Trophoblast cell (in vitro differentiated cells and primary cell): ENCODE results near the gene ASPSCR1.

ENCODE experiments used
- DNase-seq, 2 donors: peaks; one replicate each; pipeline ENCODE4 v3.0.0-alpha.2; 2016
- H2AFZ ChIP-seq: 2 replicates; pipeline ENCODE4 v1.6.1; 2013; ENCODE audit warnings: low read length, moderate library complexity, mild to moderate bottlenecking; ENCODE audit not compliant: insufficient read depth, poor library complexity
- H2AK5ac ChIP-seq: 2 replicates; pipeline ENCODE4 v1.6.1; 2013; ENCODE audit warnings: mild to moderate bottlenecking, low read length
- H2BK120ac ChIP-seq: 2 replicates; pipeline ENCODE4 v1.6.1; 2013; ENCODE audit warnings: low read length, mild to moderate bottlenecking, moderate library complexity; ENCODE audit not compliant: insufficient read depth, poor library complexity
- H2BK12ac ChIP-seq: 2 replicates; pipeline ENCODE4 v1.6.1; 2013; ENCODE audit warnings: mild to moderate bottlenecking, low read length, moderate library complexity
- H2BK5ac ChIP-seq: 2 replicates; pipeline ENCODE4 v1.6.1; 2013; ENCODE audit warnings: low read length, low read depth, moderate library complexity, mild to moderate bottlenecking; ENCODE audit not compliant: poor library complexity
- H3K14ac ChIP-seq: 2 replicates; pipeline ENCODE4 v1.6.1; 2013; ENCODE audit warnings: mild to moderate bottlenecking, low read length
- H3K18ac ChIP-seq: 2 replicates; pipeline ENCODE4 v1.6.1; 2013; ENCODE audit warnings: mild to moderate bottlenecking, low read length
- H3K23ac ChIP-seq: 2 replicates; pipeline ENCODE4 v1.6.1; 2013; ENCODE audit warnings: low read length
- H3K27ac ChIP-seq: 2 replicates; pipeline ENCODE4 v1.5.1; 2013; ENCODE audit warnings: low read depth, mild to moderate bottlenecking, inconsistent platforms, low read length, moderate library complexity
- H3K27me3 ChIP-seq: 2 replicates; pipeline ENCODE4 v1.6.1; 2013; ENCODE audit warnings: inconsistent platforms, mild to moderate bottlenecking, low read length, moderate library complexity; ENCODE audit not compliant: insufficient read depth
- H3K36me3 ChIP-seq, 2 experiments: 1 replicate in 1 of 2; 2 replicates in 1 of 2; pipeline ENCODE4 v1.6.1; 2013; ENCODE audit warnings: low read length in 2 of 2, mild to moderate bottlenecking in 2 of 2, moderate library complexity in 1 of 2; ENCODE audit not compliant: insufficient read depth in 2 of 2, control insufficient read depth in 1 of 2
- H3K4ac ChIP-seq: 2 replicates; pipeline ENCODE4 v1.6.1; 2013; ENCODE audit warnings: low read depth, mild to moderate bottlenecking, low read length, moderate library complexity
- H3K4me1 ChIP-seq, 2 experiments: 1 replicate in 1 of 2; 2 replicates in 1 of 2; pipeline ENCODE4 v1.6.1; 2013; ENCODE audit warnings: low read length in 2 of 2, mild to moderate bottlenecking in 2 of 2, moderate library complexity in 1 of 2; ENCODE audit not compliant: insufficient read depth in 2 of 2, control insufficient read depth in 1 of 2
- H3K4me2 ChIP-seq: 2 replicates; pipeline ENCODE4 v1.6.1; 2013; ENCODE audit warnings: inconsistent platforms, mild to moderate bottlenecking, low read length, moderate library complexity
- H3K4me3 ChIP-seq: 2 replicates; pipeline ENCODE4 v1.5.1; 2013; ENCODE audit warnings: mild to moderate bottlenecking, low read depth, low read length, inconsistent platforms
- H3K79me1 ChIP-seq: one replicate; pipeline ENCODE4 v1.6.1; 2013; ENCODE audit warnings: low read length
- H3K79me2 ChIP-seq: 2 replicates; pipeline ENCODE4 v1.6.1; 2013; ENCODE audit warnings: low read length, mild to moderate bottlenecking; ENCODE audit not compliant: control insufficient read depth, insufficient read depth, poor library complexity
- H3K9ac ChIP-seq: 2 replicates; pipeline ENCODE4 v1.6.1; 2013; ENCODE audit warnings: mild to moderate bottlenecking, low read length
- H3K9me3 ChIP-seq: 2 replicates; pipeline ENCODE4 v1.6.1; 2013; ENCODE audit warnings: low read depth, mild to moderate bottlenecking, control low read depth, inconsistent platforms, low read length; ENCODE audit not compliant: insufficient read depth
- H4K12ac ChIP-seq: 2 replicates; pipeline ENCODE4 v1.6.1; 2013; ENCODE audit warnings: low read depth, mild to moderate bottlenecking, low read length, moderate library complexity
- H4K8ac ChIP-seq: 2 replicates; pipeline ENCODE4 v1.6.1; 2013; ENCODE audit warnings: low read depth, mild to moderate bottlenecking, low read length, moderate library complexity
- H4K91ac ChIP-seq: one replicate; pipeline ENCODE4 v1.6.1; 2013; ENCODE audit warnings: low read depth, mild to moderate bottlenecking, low read length, moderate library complexity
- whole genome bisulfite sequencing: extraction: QIAGEN DNeasy Blood & Tissue Kit; methylation state at CpG from one replicate; pipeline ENCODE4 v1.1.7; 2013; ENCODE audit warnings: missing lambda C conversion rate; ENCODE audit not compliant: insufficient read length, insufficient coverage; ENCODE audit errors: extremely low coverage; 5-methylcytosine and 5-hydroxymethylcytosine counted together

The ASPSCR1 gene

GRCh38 chr17:81966343-81967243 lies 10.8 kb upstream of the ASPSCR1 start:
- Histone ChIP-seq H3K9ac (no peak overlapping the region), H3K27me3 (peaks cover 12% of the 10 kb centered on the region), H2AFZ (no peak overlapping the region), H3K14ac (peak overlapping the region; percentile 43), H3K79me1 (peaks cover 11% of the 10 kb centered on the region), H3K36me3 (no peaks in the 10 kb centered on the region), H3K79me2 (no peaks in the 10 kb centered on the region), H3K4me1 (peaks cover 6 to 21% of the 10 kb centered on the region in 2 experiments), H3K4me2 (no peak overlapping the region), H2BK12ac (peak overlapping the region; percentile 35), H4K91ac (peak overlapping the region; percentile 56), H3K9me3 (no peaks in the 10 kb centered on the region), H4K8ac (peak overlapping the region; percentile 78), H2BK120ac (peak overlapping the region; percentile 71), H3K4ac (peak overlapping the region; percentile 28), H2BK5ac (peak overlapping the region; percentile 6), H2AK5ac (peak overlapping the region; percentile 32), H3K23ac (no peak overlapping the region), H3K18ac (peak overlapping the region; percentile 47), H3K4me3 (no peak overlapping the region), H3K27ac (no peak overlapping the region), H4K12ac (no peak overlapping the region)
- WGBS, result no CpG with 5 or more reads among the region's 41 CpGs
- DNase-seq, result peak; percentile 68 to 71

GRCh38 chr17:81967244-81967532 lies 10.2 kb upstream of the ASPSCR1 start:
- Histone ChIP-seq H4K12ac (no peak overlapping the region), H3K27ac (no peak overlapping the region), H4K91ac (peak overlapping the region; percentile 56), H3K23ac (no peak overlapping the region), H3K79me1 (peaks cover 11% of the 10 kb centered on the region), H3K4me2 (no peak overlapping the region), H3K4ac (peak overlapping the region; percentile 28), H3K79me2 (no peaks in the 10 kb centered on the region), H2BK5ac (no peak overlapping the region), H3K9me3 (no peaks in the 10 kb centered on the region), H2BK12ac (peak overlapping the region; percentile 35), H3K18ac (peak overlapping the region; percentile 47), H3K14ac (peak overlapping the region; percentile 43), H3K4me3 (no peak overlapping the region), H3K27me3 (peaks cover 6% of the 10 kb centered on the region), H2AK5ac (peak overlapping the region; percentile 32), H4K8ac (no peak overlapping the region), H2BK120ac (peak overlapping the region; percentile 71), H3K9ac (no peak overlapping the region), H3K36me3 (no peaks in the 10 kb centered on the region), H2AFZ (no peak overlapping the region), H3K4me1 (peaks cover 6 to 20% of the 10 kb centered on the region in 2 experiments)
- WGBS, result no CpG with 5 or more reads among the region's 5 CpGs
- no peak for DNase-seq

- peaks cover under 1% of the 10 kb centered on the region for H3K9me3 ChIP-seq
Measured at GRCh38 chr17:81967533-81968395, 9.7 kb upstream of the ASPSCR1 start.

GRCh38 chr17:81968396-81968745 lies 9.1 kb upstream of the ASPSCR1 start:
- Histone ChIP-seq H2BK12ac (no peak overlapping the region), H3K18ac (no peak overlapping the region), H3K36me3 (no peaks in the 10 kb centered on the region), H3K4me3 (no peak overlapping the region), H3K9ac (no peak overlapping the region), H3K27me3 (no peaks in the 10 kb centered on the region), H4K12ac (no peak overlapping the region), H2AK5ac (no peak overlapping the region), H3K23ac (no peak overlapping the region), H3K79me1 (peaks cover 11% of the 10 kb centered on the region), H2BK5ac (no peak overlapping the region), H3K4ac (no peak overlapping the region), H3K79me2 (no peaks in the 10 kb centered on the region), H4K8ac (no peak overlapping the region), H4K91ac (no peak overlapping the region), H3K27ac (no peak overlapping the region), H3K9me3 (peaks cover 2% of the 10 kb centered on the region), H2BK120ac (no peak overlapping the region), H2AFZ (no peak overlapping the region), H3K4me1 (peaks cover 6 to 20% of the 10 kb centered on the region in 2 experiments), H3K4me2 (no peak overlapping the region), H3K14ac (no peak overlapping the region)
- peak in 1 of 2 donors; percentile 53 for DNase-seq
- WGBS, result no CpG with 5 or more reads among the region's 7 CpGs

More at GRCh38 chr17:81967533-81968395, 9.7 kb upstream of the ASPSCR1 start:
- Histone ChIP-seq H3K4me2 (no peak overlapping the region), H3K18ac (peak overlapping the region; percentile 8), H3K4me1 (peaks cover 6 to 20% of the 10 kb centered on the region in 2 experiments), H3K79me1 (peaks cover 11% of the 10 kb centered on the region), H2AFZ (peak overlapping the region; percentile 19), H3K9ac (no peak overlapping the region), H3K4ac (no peak overlapping the region), H3K14ac (no peak overlapping the region), H4K8ac (peak overlapping the region; percentile 45), H3K23ac (no peak overlapping the region), H3K27me3 (peaks cover under 1% of the 10 kb centered on the region), H3K27ac (no peak overlapping the region), H3K79me2 (no peaks in the 10 kb centered on the region), H3K36me3 (no peaks in the 10 kb centered on the region), H4K12ac (no peak overlapping the region), H2BK120ac (peak overlapping the region; percentile 71), H2AK5ac (peak overlapping the region; percentile 32), H2BK5ac (no peak overlapping the region), H3K4me3 (no peak overlapping the region), H4K91ac (peak overlapping the region; percentile 56), H2BK12ac (no peak overlapping the region)
- DNase-seq, result peak; percentile 66 to 86
- WGBS, result no CpG with 5 or more reads among the region's 36 CpGs
